Testis (tissue), 2 donors: ENCODE measurements around the gene PRKCA.

Experiments
- CTCF ChIP-seq, 3 experiments: fragments of 450-650 bp in 2 of 3; fragments of 200-600 bp in 1 of 3; sonication (generic) in 1 of 3; IDR thresholded peaks; one replicate each; pipeline ENCODE4 v1.5.1; 2016 to 2019; ENCODE audit warnings: antibody characterized with exemption in 3 of 3, mild to moderate bottlenecking in 2 of 3, moderate library complexity in 1 of 3
- POLR2A ChIP-seq: fragments of 450-650 bp; IDR thresholded peaks from one replicate; pipeline ENCODE4 v1.6.1; 2017; ENCODE audit warnings: antibody characterized with exemption, mild to moderate bottlenecking, moderate library complexity

- TF ChIP-seq CTCF (IDR thresholded peaks at IDR 0.05) (no peak), POLR2A (no peak)
These were observed 72.7 kb downstream of the PRKCA start for GRCh38 chr17:66375121-66375520.
